Type B pancreatic cell (in vitro differentiated cells): ENCODE data around the gene ABL1. TPM values are rescaled to one million over a fixed set of nuclear protein-coding genes. Genes with fewer than 3 reads are reported as not detected.

ENCODE experiments used
- DNase-seq: peaks from one replicate; pipeline ENCODE4 v3.0.0; 2021; ENCODE audit warnings: mixed read lengths; ENCODE audit not compliant: unreplicated experiment; ENCODE audit errors: extremely low spot score
- H3K27ac Mint-ChIP-seq: 2 replicates; pipeline ENCODE4 v1.8.0; 2021; ENCODE audit warnings: mild to moderate bottlenecking, mixed read lengths
- H3K27me3 Mint-ChIP-seq: 2 replicates; pipeline ENCODE4 v1.8.0; 2021; ENCODE audit warnings: mixed read lengths
- H3K36me3 Mint-ChIP-seq: 2 replicates; pipeline ENCODE4 v1.8.0; 2021; ENCODE audit warnings: mixed read lengths
- H3K4me1 Mint-ChIP-seq: one replicate; pipeline ENCODE4 v1.8.0; 2021; ENCODE audit warnings: mixed read lengths; ENCODE audit not compliant: unreplicated experiment
- H3K4me3 Mint-ChIP-seq: 2 replicates; pipeline ENCODE4 v1.8.0; 2021; ENCODE audit warnings: mild to moderate bottlenecking, mixed read lengths
- H3K9me3 Mint-ChIP-seq: 2 replicates; pipeline ENCODE4 v1.8.0; 2021; ENCODE audit warnings: mixed read lengths
- total RNA-seq: library from RNA; stranded (reverse); gene quantifications from 2 replicates; pipeline ENCODE4 v1.2.1, GENCODE V29; 2021; ENCODE audit warnings: low replicate concordance
- TF ChIP-seq, protein P1 (sequence below): fragments of 200-600 bp; sonication (generic); conservative IDR thresholded peaks from 2 replicates; pipeline ENCODE4 v1.5.0; 2021; ENCODE audit warnings: antibody characterized with exemption, mild to moderate bottlenecking

The ABL1 gene
- total RNA-seq, 1 donor from 2014 or later: 91.8 TPM

GRCh38 chr9:130837643-130838042 lies 2.6 kb downstream of the ABL1 start:
- Mint-ChIP-seq H3K36me3 (no peaks in the 10 kb centered on the region), H3K4me3 (peak overlapping the region; percentile 99), H3K27ac (peak overlapping the region; percentile 80), H3K9me3 (no peaks in the 10 kb centered on the region), H3K27me3 (no peaks in the 10 kb centered on the region), H3K4me1 (peaks cover 60% of the 10 kb centered on the region)
- TF ChIP-seq, protein P1, sequence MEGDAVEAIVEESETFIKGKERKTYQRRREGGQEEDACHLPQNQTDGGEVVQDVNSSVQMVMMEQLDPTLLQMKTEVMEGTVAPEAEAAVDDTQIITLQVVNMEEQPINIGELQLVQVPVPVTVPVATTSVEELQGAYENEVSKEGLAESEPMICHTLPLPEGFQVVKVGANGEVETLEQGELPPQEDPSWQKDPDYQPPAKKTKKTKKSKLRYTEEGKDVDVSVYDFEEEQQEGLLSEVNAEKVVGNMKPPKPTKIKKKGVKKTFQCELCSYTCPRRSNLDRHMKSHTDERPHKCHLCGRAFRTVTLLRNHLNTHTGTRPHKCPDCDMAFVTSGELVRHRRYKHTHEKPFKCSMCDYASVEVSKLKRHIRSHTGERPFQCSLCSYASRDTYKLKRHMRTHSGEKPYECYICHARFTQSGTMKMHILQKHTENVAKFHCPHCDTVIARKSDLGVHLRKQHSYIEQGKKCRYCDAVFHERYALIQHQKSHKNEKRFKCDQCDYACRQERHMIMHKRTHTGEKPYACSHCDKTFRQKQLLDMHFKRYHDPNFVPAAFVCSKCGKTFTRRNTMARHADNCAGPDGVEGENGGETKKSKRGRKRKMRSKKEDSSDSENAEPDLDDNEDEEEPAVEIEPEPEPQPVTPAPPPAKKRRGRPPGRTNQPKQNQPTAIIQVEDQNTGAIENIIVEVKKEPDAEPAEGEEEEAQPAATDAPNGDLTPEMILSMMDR: no peak
- no peak for DNase-seq

DNA sequence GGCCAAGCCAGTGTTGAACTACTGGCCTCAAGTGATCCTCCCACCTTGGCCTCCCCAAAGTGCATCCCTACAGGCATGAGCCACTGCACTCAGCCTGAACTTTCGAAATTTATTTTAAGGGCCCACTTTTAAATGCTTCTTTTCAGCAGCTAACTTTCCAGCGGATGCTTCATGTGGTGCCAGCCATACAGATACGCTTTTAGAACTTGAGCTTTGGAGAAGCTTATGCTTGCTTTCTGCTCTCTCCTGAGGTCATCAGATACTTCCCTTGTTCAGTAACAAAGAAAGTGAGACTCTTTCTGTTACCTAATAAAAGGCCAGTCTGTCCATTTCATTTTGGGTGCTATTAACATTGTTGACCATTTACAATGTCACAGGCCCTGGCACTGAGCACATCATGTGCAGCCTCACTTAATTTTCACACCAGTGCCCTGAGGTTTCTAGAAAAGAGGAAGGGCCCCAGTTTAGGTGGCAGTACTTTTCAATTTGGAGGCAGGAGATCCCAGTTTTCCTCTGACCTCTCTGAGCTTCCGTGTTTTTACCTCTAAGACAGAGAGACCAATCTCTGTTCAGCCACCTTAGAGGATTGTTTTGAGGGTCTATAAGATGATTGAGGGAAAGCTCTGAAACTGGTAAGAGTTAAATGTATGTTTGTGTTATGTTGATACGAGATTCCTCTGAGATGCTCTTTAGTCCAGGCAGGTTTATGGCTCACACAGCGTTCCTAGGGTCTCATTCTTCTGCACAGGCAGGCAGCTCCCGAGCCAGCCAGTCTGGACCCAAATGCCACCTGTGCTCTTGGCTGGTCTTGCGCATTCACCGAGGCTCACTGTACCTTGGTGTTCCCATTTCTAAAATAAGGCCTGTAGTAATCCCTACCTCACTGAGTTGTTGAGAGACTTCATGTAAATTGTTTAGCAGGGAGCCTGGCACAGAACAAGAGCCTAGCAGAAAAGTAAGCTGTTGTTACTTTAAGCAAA lies 4.4 kb downstream of the ABL1 start:
- no peak for DNase-seq
- peaks cover 6% of the 10 kb centered on the region for H3K36me3 Mint-ChIP-seq
- no peaks in the 10 kb centered on the region for H3K27me3 Mint-ChIP-seq
- TF ChIP-seq, protein P1: no peak
- peak overlapping the region; percentile 40 for H3K4me3 Mint-ChIP-seq
- peaks cover 64% of the 10 kb centered on the region for H3K4me1 Mint-ChIP-seq
- H3K27ac Mint-ChIP-seq: peak overlapping the region; percentile 22
- no peaks in the 10 kb centered on the region for H3K9me3 Mint-ChIP-seq

- DNase-seq: no peak
These were observed 7.5 kb downstream of the ABL1 start for GRCh38 chr9:130842545-130842944.

DNA sequence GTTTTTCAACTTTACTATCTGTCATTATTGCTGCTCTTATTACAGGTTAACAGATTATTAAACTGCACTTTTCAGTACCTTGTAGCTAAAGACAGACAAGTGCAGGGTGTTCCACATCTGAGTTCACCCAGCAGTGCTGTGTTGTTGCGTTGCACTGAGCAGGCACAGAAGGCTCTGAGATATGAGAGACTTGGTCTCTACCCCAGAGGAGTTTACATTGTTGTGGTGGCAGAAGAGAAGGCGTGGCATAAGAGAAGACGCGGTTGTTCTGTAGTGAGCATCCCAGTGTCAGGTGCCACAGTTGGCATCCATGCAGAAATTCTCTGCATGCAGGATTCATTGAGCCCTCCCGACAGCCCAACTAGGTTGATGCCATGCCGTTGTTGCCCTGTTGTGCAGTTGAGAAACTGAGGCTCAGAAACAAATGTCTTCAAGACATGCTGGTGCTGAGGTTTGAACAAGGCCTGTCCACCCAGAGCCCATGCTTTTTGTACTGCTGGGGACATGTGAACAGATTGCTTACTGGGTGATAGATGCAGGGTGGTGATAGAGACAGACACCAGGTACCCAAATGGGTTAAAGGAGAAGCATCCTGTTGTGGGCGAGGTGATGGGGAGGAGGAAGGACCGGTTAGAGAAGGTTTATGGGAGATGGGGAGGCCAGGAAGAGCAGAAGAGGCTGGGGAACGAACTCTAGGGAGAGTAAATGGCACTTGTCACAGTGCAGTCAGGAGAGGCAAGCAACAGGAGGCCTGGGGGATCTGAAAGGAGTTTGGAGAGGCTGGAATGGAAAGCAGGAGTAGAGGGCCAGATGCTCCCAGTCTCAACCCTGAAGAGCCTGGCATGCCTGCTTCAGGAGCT lies 8.2 kb downstream of the ABL1 start:
- Mint-ChIP-seq H3K27ac (peak overlapping the region; percentile 35), H3K36me3 (peaks cover 11% of the 10 kb centered on the region), H3K9me3 (no peaks in the 10 kb centered on the region), H3K4me3 (no peak overlapping the region), H3K27me3 (no peaks in the 10 kb centered on the region), H3K4me1 (peaks cover 75% of the 10 kb centered on the region)
- DNase-seq: no peak
- TF ChIP-seq, protein P1: no peak

More at GRCh38 chr9:130842545-130842944, 7.5 kb downstream of the ABL1 start:
- Mint-ChIP-seq H3K27me3 (no peaks in the 10 kb centered on the region), H3K9me3 (no peaks in the 10 kb centered on the region), H3K4me3 (no peak overlapping the region), H3K27ac (no peak overlapping the region), H3K4me1 (peaks cover 77% of the 10 kb centered on the region), H3K36me3 (peaks cover 11% of the 10 kb centered on the region)
- TF ChIP-seq, protein P1: no peak

GRCh38 chr9:130844044-130844451 lies 9.0 kb downstream of the ABL1 start:
- Mint-ChIP-seq H3K9me3 (no peaks in the 10 kb centered on the region), H3K4me3 (peak overlapping the region; percentile 39), H3K36me3 (peaks cover 11% of the 10 kb centered on the region), H3K27ac (peak overlapping the region; percentile 37), H3K27me3 (no peaks in the 10 kb centered on the region), H3K4me1 (peaks cover 67% of the 10 kb centered on the region)
- TF ChIP-seq, protein P1: no peak
- DNase-seq: no peak
